Testis (tissue), 2 donors: Measurements from ENCODE around the gene GLO1.

Experiments used
- CTCF ChIP-seq, 3 experiments: fragments of 450-650 bp in 2 of 3; fragments of 200-600 bp in 1 of 3; sonication (generic) in 1 of 3; IDR thresholded peaks; one replicate each; pipeline ENCODE4 v1.5.1; 2016 to 2019; ENCODE audit warnings: antibody characterized with exemption in 3 of 3, mild to moderate bottlenecking in 2 of 3, moderate library complexity in 1 of 3
- POLR2A ChIP-seq: fragments of 450-650 bp; IDR thresholded peaks from one replicate; pipeline ENCODE4 v1.6.1; 2017; ENCODE audit warnings: antibody characterized with exemption, mild to moderate bottlenecking, moderate library complexity

- TF ChIP-seq POLR2A (no peak), CTCF (IDR thresholded peaks at IDR 0.05) (no peak)
Observed at GRCh38 chr6:38654263-38654662, 48.7 kb downstream of the GLO1 start.
